ENCODE results near the gene BOD1L1.

DNA sequence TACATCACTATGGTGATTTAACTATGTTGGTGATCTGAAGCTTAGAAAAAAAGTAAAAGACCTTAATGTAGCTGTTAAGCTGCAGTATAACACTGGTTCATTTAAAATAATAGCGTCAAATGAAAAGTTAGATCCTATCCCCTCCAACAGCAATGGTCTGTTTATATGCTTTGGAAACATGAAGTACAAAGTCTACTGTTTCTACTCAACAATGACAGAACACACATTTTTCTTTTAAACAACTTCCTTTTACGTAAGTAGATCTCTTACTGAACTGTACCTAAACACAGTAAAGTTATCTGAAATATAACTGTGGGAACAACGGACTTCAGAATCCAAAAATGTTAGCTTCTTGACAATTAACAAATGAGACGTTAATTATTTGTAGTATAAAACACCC is 35.3 kb downstream of the BOD1L1 start:
- TF ChIP-seq, protein P1, sequence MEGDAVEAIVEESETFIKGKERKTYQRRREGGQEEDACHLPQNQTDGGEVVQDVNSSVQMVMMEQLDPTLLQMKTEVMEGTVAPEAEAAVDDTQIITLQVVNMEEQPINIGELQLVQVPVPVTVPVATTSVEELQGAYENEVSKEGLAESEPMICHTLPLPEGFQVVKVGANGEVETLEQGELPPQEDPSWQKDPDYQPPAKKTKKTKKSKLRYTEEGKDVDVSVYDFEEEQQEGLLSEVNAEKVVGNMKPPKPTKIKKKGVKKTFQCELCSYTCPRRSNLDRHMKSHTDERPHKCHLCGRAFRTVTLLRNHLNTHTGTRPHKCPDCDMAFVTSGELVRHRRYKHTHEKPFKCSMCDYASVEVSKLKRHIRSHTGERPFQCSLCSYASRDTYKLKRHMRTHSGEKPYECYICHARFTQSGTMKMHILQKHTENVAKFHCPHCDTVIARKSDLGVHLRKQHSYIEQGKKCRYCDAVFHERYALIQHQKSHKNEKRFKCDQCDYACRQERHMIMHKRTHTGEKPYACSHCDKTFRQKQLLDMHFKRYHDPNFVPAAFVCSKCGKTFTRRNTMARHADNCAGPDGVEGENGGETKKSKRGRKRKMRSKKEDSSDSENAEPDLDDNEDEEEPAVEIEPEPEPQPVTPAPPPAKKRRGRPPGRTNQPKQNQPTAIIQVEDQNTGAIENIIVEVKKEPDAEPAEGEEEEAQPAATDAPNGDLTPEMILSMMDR (IDR thresholded peaks at IDR 0.05; ENCODE audit: poor library complexity, severe bottlenecking) = no peak
- TF ChIP-seq EP300 (conservative IDR thresholded peaks at IDR 0.05; ENCODE audit: poor library complexity, severe bottlenecking) (no peak), POLR2AphosphoS5 (IDR thresholded peaks at IDR 0.05) (no peak)

Measured in neural cell (in vitro differentiated cells).